SW 1271 (cell line): ENCODE results near the gene NKAIN4.

Source experiments
- DNase-seq, 2 experiments: peaks; one replicate each; lab custom pipeline; 2025; lab: John Stamatoyannopoulos, UW

Gene NKAIN4

GRCh38 chr20:63218701-63219446 lies 35.4 kb downstream of the NKAIN4 start:
- DNase-seq = no peak

DNA sequence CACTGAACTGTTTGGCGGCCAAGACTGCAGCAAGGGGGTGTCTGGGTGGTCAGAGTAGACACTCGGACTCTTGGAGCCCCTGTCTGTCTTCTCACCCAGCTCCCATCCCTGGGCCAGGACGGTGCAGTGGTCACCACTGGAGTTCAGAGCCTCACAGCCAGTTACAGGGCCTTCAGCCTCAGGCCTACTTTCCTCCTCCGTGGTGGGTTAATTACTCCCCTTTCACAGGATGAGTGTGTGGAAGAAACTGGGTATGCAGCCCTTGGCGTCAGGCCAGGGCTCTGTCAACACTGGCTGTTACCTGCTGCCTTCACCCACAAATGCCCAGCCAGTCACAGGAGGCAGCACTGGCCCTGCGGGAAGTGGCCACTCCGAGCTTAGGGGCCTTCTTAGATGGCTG lies 36.6 kb downstream of the NKAIN4 start:
- no peak for DNase-seq

GRCh38 chr20:63216849-63217471 lies 37.3 kb downstream of the NKAIN4 start:
- no peak for DNase-seq

GRCh38 chr20:63216041-63216848 lies 38.0 kb downstream of the NKAIN4 start, which contains the start of gene YTHDF1:
YTHDF1 (minus strand) TSS chr20:63216131; CDS start chr20:63215892, 239 bp downstream.
- DNase-seq = peak; percentile 86 to 95

DNA sequence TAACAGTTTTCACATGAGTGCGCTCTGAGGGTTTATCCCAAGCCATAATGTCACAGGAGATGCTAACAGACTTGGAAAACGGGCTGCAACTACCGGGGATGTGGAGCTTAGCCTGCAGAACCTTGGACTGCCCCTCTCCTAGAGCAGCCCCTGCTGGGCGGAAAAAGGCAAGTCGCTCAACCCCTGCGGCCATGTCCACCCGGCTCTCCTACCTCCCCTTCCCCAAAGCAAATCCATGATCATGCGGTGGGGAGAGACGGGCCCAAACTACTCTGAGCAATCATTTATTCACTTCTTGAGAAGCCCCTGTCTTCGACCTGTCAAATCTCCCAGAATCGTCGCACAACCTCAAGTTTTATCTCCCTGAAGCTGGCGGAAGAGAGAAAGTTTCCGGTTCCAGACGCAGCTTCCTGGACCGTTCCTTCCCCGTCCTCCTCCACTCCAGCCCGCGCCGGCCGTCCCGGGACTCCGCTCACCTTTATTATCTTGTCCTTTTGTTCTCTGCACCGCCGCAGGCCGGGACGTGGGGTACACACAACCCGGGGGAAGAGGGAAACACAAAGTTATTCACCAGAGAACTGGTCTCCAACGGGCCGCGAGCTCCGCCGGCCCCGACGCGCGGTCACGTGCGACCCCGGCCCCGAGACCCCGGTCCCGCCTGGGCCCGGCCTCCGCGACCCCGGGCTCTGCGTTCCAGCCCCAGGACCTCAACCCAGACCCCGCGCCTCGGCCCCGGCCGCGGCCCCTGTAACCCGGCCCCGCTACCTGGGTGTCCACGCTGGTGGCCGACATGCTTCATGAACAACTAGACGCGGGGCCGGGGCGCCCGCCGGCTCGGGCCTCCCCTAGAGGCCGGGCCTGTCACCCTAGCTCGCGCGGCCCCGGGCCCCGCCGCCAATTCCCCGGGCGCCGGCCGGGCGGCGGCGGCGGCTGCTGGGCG lies 38.9 kb downstream of the NKAIN4 start:
- DNase-seq = peak in 1 of 2 experiments; percentile 60

DNA sequence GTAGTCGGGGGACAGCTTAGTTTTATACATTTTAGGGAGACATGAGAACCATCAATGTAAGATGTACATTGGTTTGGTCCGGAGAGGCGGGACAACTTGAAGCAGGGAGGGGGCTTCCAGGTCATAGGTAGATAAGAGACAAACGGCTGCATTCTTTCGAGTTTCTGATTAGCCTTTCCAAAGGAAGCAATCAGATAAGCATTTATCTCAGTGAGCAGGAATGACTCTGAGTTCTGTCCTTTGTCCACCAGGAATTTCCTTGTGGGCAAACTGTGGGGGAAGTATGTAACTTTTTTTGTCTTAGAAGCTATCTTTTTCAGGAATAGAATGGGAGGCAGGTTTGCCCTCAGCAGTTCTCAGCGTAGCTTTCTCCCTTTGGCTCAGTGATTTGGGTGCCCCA lies 39.7 kb downstream of the NKAIN4 start:
- no peak for DNase-seq

DNA sequence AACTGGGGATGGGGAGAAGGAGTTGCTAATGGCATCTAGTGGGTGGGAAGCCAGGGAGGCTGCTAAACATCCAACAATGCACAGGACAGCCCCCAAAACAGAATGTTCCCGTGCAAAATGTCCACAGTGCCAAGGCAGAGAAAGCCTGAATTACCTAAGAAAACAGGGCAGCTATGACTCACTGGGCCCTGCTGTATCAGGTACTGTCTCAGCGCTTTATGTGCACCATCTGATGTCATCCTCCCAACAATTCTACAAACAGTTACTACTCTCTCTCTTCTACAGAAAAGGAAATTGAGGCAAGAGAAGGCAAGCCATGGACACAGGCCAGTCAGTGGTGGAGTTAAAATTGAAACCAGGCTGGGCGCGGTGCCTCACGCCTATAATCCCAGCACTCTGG lies 41.5 kb downstream of the NKAIN4 start:
- no peak for DNase-seq

DNA sequence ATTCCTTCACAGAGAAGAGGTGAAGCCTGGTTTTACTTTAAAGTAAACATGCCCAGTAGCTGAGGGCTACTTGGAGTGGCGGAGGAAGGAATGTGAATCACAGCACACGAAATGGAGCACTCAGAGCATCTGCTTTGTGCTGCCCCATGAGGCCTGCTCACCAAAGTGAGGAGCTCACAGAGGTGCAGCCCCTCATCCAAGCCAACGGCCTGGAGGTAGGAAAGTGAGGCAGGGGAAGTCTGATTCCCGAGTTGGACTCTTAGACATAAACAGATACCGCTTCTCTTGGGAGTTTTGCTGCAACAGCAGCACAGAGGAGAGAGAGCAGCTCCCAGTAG lies 41.9 kb downstream of the NKAIN4 start:
- DNase-seq = no peak

- DNase-seq = no peak
These were observed 44.2 kb downstream of the NKAIN4 start for GRCh38 chr20:63210011-63210605.

GRCh38 chr20:63208346-63208909 lies 45.8 kb downstream of the NKAIN4 start:
- no peak for DNase-seq

GRCh38 chr20:63206878-63207277 lies 47.4 kb downstream of the NKAIN4 start:
- DNase-seq = no peak

- no peak for DNase-seq
These were observed 48.4 kb downstream of the NKAIN4 start for GRCh38 chr20:63205896-63206295.

DNA sequence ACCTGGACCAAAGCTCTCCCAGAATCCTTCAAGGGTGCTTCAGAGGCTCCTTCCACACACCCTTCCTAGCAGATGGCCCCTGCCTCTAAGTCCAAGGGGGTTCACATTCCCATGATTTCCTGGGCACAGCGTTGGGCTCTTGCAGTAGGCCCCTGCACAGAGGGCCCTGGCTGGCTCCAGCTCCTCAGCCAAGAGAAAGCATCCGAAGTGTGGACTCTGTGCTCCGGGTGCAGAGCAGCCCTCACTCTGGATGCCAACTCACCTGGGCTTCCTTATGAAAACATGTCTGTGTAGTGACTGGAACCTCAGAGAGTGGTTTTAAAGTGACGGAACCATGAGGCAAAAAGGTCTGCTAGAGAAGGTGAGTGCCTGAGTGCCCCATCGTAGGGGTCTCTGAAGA lies 49.9 kb downstream of the NKAIN4 start:
- no peak for DNase-seq

- no peak for DNase-seq
These were observed 51.3 kb downstream of the NKAIN4 start for GRCh38 chr20:63202811-63203526.

DNA sequence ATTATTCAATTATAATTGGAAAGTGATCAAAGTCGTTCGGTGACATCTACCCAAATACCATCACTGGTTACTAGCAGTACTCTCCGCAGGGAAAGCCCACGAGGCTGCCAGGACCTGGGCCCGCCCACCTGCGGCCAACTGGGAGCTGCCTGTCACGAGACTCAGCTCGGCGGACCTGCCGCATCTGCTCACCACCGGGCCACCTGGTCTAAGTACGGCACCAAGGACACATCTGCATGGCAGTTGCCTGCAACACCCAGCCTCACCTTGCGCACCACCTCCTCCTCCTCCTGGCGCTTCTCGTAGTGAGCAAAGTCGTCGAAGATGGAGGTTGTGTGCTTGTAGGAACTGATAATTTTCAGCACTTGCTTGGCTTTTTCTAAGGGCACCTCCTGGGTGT lies 52.2 kb downstream of the NKAIN4 start:
- no peak for DNase-seq

DNA sequence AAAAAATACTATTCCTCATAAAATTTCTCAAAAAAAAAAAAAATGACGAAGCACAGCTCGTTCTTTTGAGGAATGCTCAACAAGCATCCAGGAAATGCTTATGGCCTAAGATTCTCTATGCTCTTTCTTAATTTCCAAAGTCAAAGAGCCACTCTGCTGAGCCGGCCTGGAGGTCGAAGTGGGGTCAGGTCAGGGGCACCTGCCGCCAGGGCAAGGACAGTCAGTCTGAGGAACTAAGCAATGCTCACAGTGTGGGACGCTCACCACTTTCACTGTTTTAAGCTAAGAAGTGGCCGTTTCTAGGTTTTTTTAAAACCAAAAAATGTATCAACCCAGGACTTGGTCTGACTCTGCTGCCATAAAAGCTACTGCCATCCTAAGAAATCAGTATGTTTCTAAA lies 55.7 kb downstream of the NKAIN4 start:
- no peak for DNase-seq

DNA sequence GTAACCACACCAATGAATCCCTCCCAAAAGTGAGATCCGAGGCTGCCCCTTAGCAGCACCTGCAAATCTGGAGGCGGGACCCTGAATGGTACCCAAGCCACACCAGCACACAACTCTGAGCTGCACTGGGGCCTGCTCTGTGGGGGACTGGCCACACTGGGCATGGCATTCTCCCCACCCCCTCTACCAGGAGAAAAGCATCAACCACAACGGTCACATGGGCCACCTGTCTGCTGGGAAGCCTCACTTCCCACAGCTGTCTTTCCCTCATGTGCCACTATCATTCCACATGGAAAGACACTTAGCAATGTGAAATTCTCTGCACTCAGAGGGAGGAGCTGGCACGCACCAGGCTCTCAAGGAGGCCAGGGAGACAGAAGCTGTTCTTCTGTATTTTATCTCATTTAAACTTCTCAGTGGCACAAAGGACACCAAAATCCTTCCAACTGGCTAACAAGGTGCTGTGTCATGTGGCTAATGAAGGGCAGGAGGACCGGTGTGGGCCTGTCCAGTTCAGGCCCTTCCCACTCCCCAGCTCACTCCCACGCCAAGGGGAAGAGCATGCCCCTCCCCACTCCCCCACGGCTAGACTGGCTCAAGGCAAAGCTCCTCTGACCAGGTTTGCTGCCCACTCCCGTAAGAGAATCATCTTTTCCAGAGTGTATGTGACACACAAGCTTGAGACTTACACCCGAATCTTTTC lies 57.3 kb downstream of the NKAIN4 start:
- no peak for DNase-seq

GRCh38 chr20:63194797-63195173 lies 59.5 kb downstream of the NKAIN4 start:
- no peak for DNase-seq

DNA sequence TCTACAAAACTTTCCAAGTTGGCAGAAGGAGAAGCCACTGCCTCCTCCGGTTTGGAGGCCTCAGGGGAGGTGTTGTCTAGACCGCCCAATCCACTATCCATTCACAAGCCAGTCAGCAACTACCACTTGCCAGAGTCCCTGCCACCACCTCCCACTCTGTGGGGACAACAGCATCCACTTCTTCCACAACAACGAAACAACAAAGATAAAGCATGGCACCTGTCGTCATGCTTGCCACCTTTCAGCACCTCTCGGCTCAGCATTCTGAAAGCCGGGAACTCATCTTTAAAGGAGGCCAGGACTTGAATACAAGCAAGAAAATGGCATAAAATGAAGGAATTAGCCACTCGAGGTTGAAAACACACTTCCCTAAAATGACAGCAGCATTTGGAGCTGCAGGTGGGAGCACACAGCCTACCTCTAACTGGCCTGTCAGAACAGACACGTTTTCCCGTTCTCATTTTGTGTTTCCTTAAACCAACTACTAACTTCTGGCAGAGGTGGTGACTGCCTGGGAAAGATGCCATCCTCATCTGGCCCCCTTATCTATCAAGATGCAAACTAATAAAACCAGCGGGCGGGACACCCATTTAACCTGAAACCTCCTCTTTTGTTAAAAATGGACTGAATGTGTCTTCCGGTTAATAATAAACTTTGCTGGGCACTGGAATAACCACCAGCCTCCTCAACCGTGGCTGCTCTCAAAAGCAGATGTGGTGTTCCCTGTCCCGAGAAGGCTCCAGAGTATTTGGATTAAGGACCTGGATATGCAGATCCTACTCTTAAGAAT lies 60.1 kb downstream of the NKAIN4 start:
- DNase-seq = no peak
